ENCODE data around the gene CUL7.

The CUL7 gene

GRCh38 chr6:43095939-43096338, 42.3 kb upstream of the CUL7 start:
- DNase-seq (ENCODE audit: extremely low read depth, insufficient read length), result no peak
- no peaks in the 10 kb centered on the region for H3K36me3 ChIP-seq (ENCODE audit: control insufficient read depth, insufficient read depth, low read length)
- H3K4me3 ChIP-seq (replicated peaks; ENCODE audit: low read depth, low read length), result no peak overlapping the region

GRCh38 chr6:43093436-43094289, 40.0 kb upstream of the CUL7 start:
- no peaks in the 10 kb centered on the region for H3K36me3 ChIP-seq (ENCODE audit: control insufficient read depth, insufficient read depth, low read length)
- TF ChIP-seq CTCF (IDR thresholded peaks at IDR 0.05; ENCODE audit: insufficient read depth, low read length, poor library complexity, severe bottlenecking), result no peak
- no peak for DNase-seq (ENCODE audit: extremely low read depth, insufficient read length)
- H3K4me3 ChIP-seq (replicated peaks; ENCODE audit: low read depth, low read length), result no peak overlapping the region
- H3K27me3 ChIP-seq (replicated peaks; ENCODE audit: control insufficient read depth, insufficient read depth, low read length), result no peaks in the 10 kb centered on the region

More at GRCh38 chr6:43095939-43096338, 42.3 kb upstream of the CUL7 start:
- TF ChIP-seq CTCF (IDR thresholded peaks at IDR 0.05; ENCODE audit: insufficient read depth, low read length, poor library complexity, severe bottlenecking), result no peak
- H3K27me3 ChIP-seq (replicated peaks; ENCODE audit: control insufficient read depth, insufficient read depth, low read length), result no peaks in the 10 kb centered on the region

- no peak for TF ChIP-seq CTCF (IDR thresholded peaks at IDR 0.05; ENCODE audit: insufficient read depth, low read length, poor library complexity, severe bottlenecking)
- no peaks in the 10 kb centered on the region for H3K36me3 ChIP-seq (ENCODE audit: control insufficient read depth, insufficient read depth, low read length)
- DNase-seq (ENCODE audit: extremely low read depth, insufficient read length), result no peak
Measured at GRCh38 chr6:43092635-43093034, 39.0 kb upstream of the CUL7 start.

GRCh38 chr6:43091436-43091991, 37.9 kb upstream of the CUL7 start:
- Histone ChIP-seq H3K27me3 (replicated peaks; ENCODE audit: control insufficient read depth, insufficient read depth, low read length) (no peaks in the 10 kb centered on the region), H3K36me3 (ENCODE audit: control insufficient read depth, insufficient read depth, low read length) (no peaks in the 10 kb centered on the region), H3K4me3 (replicated peaks; ENCODE audit: low read depth, low read length) (no peak overlapping the region)
- DNase-seq (ENCODE audit: extremely low read depth, insufficient read length), result no peak
- no peak for TF ChIP-seq CTCF (IDR thresholded peaks at IDR 0.05; ENCODE audit: insufficient read depth, low read length, poor library complexity, severe bottlenecking)

More at GRCh38 chr6:43092635-43093034, 39.0 kb upstream of the CUL7 start:
- H3K27me3 ChIP-seq (replicated peaks; ENCODE audit: control insufficient read depth, insufficient read depth, low read length), result no peaks in the 10 kb centered on the region
- no peak overlapping the region for H3K4me3 ChIP-seq (replicated peaks; ENCODE audit: low read depth, low read length)

GRCh38 chr6:43091020-43091419, 37.4 kb upstream of the CUL7 start:
- DNase-seq (ENCODE audit: extremely low read depth, insufficient read length), result no peak
- no peaks in the 10 kb centered on the region for H3K36me3 ChIP-seq (ENCODE audit: control insufficient read depth, insufficient read depth, low read length)
- no peak overlapping the region for H3K4me3 ChIP-seq (replicated peaks; ENCODE audit: low read depth, low read length)
- TF ChIP-seq CTCF (IDR thresholded peaks at IDR 0.05; ENCODE audit: insufficient read depth, low read length, poor library complexity, severe bottlenecking), result no peak
- no peaks in the 10 kb centered on the region for H3K27me3 ChIP-seq (replicated peaks; ENCODE audit: control insufficient read depth, insufficient read depth, low read length)

All from GM06990 (cell line).